Mucosa of descending colon (tissue), 3 donors: ENCODE measurements around the gene MAEL. TPM values are rescaled to one million over a fixed set of nuclear protein-coding genes. Genes with fewer than 3 reads are reported as not detected.

ENCODE experiments used
- ATAC-seq: fragments of 200-7000 bp; cut with Tn5 transposase; one replicate; pipeline ENCODE4 v1.9.1; 2020; ENCODE audit warnings: mild to moderate bottlenecking, moderate library complexity
- DNase-seq, 3 donors: peaks; one replicate each; pipeline ENCODE4 v3.0.0-alpha.2; 2020
- H3K36me3 ChIP-seq: fragments of 200-600 bp; one replicate; pipeline ENCODE4 v1.8.0; 2021; ENCODE audit warnings: low read depth, mild to moderate bottlenecking
- H3K4me1 ChIP-seq: fragments of 200-600 bp; one replicate; pipeline ENCODE4 v1.8.0; 2021; ENCODE audit warnings: low read depth, mild to moderate bottlenecking
- H3K4me3 ChIP-seq: fragments of 200-600 bp; one replicate; pipeline ENCODE4 v1.8.0; 2021; ENCODE audit warnings: mild to moderate bottlenecking
- H3K9me3 ChIP-seq: fragments of 200-600 bp; one replicate; pipeline ENCODE4 v1.8.0; 2021; ENCODE audit warnings: mild to moderate bottlenecking
- intact Hi-C, 2 donors: fragments of 100-400 bp; cut with DNase I in 1 of 2; cut with micrococcal nuclease in 1 of 2; formaldehyde crosslinking; loops; one replicate each; pipeline versions ENCODE4 v1.11.0 to v1.11.1; 2022; cut with DNase I, micrococcal nuclease
- total RNA-seq, 3 donors: library from RNA; stranded (reverse); fragmentation: NEBNext Ultra II Directional in 2 of 3; extraction: Animal tissue kit (Norgen Biotek cat#: 25700) in 2 of 3; gene quantifications; one replicate each; pipeline versions ENCODE4 v1.2.1 to v1.2.4, GENCODE V29; 2021 to 2023
- TF ChIP-seq, protein P1 (sequence below): fragments of 200-600 bp; IDR thresholded peaks from one replicate; pipeline ENCODE4 v1.8.0; 2022; ENCODE audit warnings: antibody characterized with exemption, mild to moderate bottlenecking
- donor health status: DM: no; HTN: no; CAD: no; lungs with moderate emphysema.
- donor health status: DM: no; HTN: no; CAD: no.
- donor health status: DM: no; HTN: yes; CAD: no.

The MAEL gene
- total RNA-seq, 3 donors from 2014 or later = 0.92 TPM; not detected in 2

- intact Hi-C loops = no loop called here
- TF ChIP-seq, protein P1, sequence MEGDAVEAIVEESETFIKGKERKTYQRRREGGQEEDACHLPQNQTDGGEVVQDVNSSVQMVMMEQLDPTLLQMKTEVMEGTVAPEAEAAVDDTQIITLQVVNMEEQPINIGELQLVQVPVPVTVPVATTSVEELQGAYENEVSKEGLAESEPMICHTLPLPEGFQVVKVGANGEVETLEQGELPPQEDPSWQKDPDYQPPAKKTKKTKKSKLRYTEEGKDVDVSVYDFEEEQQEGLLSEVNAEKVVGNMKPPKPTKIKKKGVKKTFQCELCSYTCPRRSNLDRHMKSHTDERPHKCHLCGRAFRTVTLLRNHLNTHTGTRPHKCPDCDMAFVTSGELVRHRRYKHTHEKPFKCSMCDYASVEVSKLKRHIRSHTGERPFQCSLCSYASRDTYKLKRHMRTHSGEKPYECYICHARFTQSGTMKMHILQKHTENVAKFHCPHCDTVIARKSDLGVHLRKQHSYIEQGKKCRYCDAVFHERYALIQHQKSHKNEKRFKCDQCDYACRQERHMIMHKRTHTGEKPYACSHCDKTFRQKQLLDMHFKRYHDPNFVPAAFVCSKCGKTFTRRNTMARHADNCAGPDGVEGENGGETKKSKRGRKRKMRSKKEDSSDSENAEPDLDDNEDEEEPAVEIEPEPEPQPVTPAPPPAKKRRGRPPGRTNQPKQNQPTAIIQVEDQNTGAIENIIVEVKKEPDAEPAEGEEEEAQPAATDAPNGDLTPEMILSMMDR = no peak
- DNase-seq = no peak
- Histone ChIP-seq H3K36me3 (no peaks in the 10 kb centered on the region), H3K4me1 (no peaks in the 10 kb centered on the region), H3K4me3 (no peak overlapping the region), H3K9me3 (no peaks in the 10 kb centered on the region)
- ATAC-seq = no peak
These were observed 8.3 kb upstream of the MAEL start for GRCh38 chr1:166980818-166981217.

GRCh38 chr1:166981589-166981988 is 7.5 kb upstream of the MAEL start:
- Histone ChIP-seq H3K9me3 (no peaks in the 10 kb centered on the region), H3K36me3 (no peaks in the 10 kb centered on the region), H3K4me1 (no peaks in the 10 kb centered on the region), H3K4me3 (no peak overlapping the region)
- intact Hi-C loops = no loop called here
- DNase-seq (no peak), ATAC-seq (no peak)
- TF ChIP-seq, protein P1 = no peak

GRCh38 chr1:166999075-166999474 is 10.0 kb downstream of the MAEL start:
- TF ChIP-seq, protein P1 = no peak
- Histone ChIP-seq H3K4me1 (no peaks in the 10 kb centered on the region), H3K4me3 (no peak overlapping the region), H3K36me3 (no peaks in the 10 kb centered on the region), H3K9me3 (no peaks in the 10 kb centered on the region)
- DNase-seq (no peak), ATAC-seq (no peak)
- intact Hi-C loops = no loop called here

DNA sequence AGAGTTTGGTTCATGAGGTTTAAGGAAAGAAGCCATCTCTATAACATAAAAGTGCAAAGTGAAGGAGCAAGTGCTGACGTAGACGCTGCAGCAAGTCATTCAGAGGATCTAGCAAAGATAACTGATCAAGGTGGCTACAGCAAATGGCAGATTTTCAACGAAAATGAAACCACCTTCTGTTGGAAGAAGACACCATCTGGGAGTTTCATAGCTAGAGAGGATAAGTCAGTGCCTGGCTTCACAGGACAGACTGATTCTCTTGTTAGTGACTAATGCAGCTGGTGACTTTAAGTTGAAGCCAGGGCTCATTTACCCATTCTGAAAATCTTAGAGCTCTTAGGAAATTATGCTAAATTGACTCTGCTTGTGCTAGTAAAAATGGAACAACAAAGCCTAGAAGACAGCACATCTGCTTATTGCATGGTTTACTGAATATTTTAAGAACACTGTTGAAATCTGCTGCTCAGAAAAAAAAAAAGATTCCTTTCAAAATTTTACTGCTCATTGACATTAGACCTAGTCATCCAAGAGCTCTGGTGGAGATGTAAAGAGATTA is 10.5 kb downstream of the MAEL start:
- ATAC-seq (no peak), DNase-seq (no peak)
- Histone ChIP-seq H3K9me3 (no peaks in the 10 kb centered on the region), H3K36me3 (no peaks in the 10 kb centered on the region), H3K4me3 (no peak overlapping the region), H3K4me1 (no peaks in the 10 kb centered on the region)
- intact Hi-C loops = no loop called here
- TF ChIP-seq, protein P1 = no peak

DNA sequence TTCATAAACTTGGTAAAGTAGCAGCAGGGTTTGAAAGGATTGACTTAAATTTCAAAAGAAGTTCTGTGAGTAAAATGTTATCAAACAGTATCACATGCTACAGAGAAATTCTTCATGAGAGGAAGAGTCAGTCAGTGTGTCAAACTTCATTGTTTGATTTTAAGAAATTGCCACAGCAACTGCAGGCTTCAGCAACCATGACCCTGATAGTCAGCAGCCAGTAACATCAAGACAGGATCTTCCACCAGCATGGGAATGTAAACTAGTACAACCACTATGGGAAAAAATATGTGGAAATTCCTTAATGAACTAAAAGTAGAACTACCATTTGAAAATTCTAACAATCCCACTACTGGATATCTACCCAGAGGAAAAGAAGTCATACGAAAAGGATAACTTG is 11.5 kb downstream of the MAEL start:
- ATAC-seq = no peak
- intact Hi-C loops = no loop called here
- Histone ChIP-seq H3K4me1 (no peaks in the 10 kb centered on the region), H3K4me3 (no peak overlapping the region), H3K36me3 (no peaks in the 10 kb centered on the region), H3K9me3 (no peaks in the 10 kb centered on the region)
- TF ChIP-seq, protein P1 = no peak
- DNase-seq = no peak

GRCh38 chr1:167002354-167002753 is 13.3 kb downstream of the MAEL start:
- Histone ChIP-seq H3K4me1 (no peaks in the 10 kb centered on the region), H3K9me3 (no peaks in the 10 kb centered on the region), H3K4me3 (no peak overlapping the region), H3K36me3 (no peaks in the 10 kb centered on the region)
- TF ChIP-seq, protein P1 = no peak
- DNase-seq = no peak
- ATAC-seq = no peak
- intact Hi-C loops = no loop called here
